H1 (cell line): Measurements from ENCODE around the gene FGFR2. TPM values are rescaled to one million over a fixed set of nuclear protein-coding genes. Genes with fewer than 3 reads are reported as not detected.
A peak's percentile ranks its signal among the peaks of the same experiment; 100 is the strongest.

ENCODE experiments used
- CTCF ChIA-PET: fragments of 300-600 bp; sonication (Branson Sonifier 250); formaldehyde crosslinking; loops from one replicate; lab custom pipeline; 2021; ENCODE audit not compliant: partially characterized antibody; lab: Charles Lee
- POLR2A ChIA-PET: fragments of 300-600 bp; sonication (Branson Sonifier 250); formaldehyde crosslinking; loops from one replicate; lab custom pipeline; 2021; ENCODE audit warnings: inconsistent platforms; ENCODE audit not compliant: partially characterized antibody; lab: Charles Lee
- DNase-seq, 2 experiments: peaks; one replicate each; pipeline versions ENCODE4 v3.0.0 to v3.0.0-alpha.2; 2010 to 2022; ENCODE audit warnings: low spot score in 2 of 2, low read depth in 1 of 2, mixed read lengths in 1 of 2
- FAIRE-seq: peaks from 2 replicates; lab custom pipeline; 2011; peaks lifted over from hg19 to GRCh38; lab: Jason Lieb, UNC
- H2AFZ ChIP-seq: 2 replicates; pipeline ENCODE4 v1.8.1; 2012; ENCODE audit warnings: low read length, inconsistent platforms
- H2AK5ac ChIP-seq: 2 replicates; pipeline ENCODE4 v1.6.1; 2013; ENCODE audit warnings: low read depth, low read length
- H2BK120ac ChIP-seq: replicated peaks from 2 replicates; pipeline ENCODE3; 2013; ENCODE audit warnings: low read depth, low read length, inconsistent platforms
- H2BK12ac ChIP-seq: 2 replicates; pipeline ENCODE4 v1.6.1; 2013; ENCODE audit warnings: low read depth, low read length
- H2BK15ac ChIP-seq: 2 replicates; pipeline ENCODE4 v1.6.1; 2013; ENCODE audit warnings: low read length
- H2BK20ac ChIP-seq: 2 replicates; pipeline ENCODE4 v1.6.1; 2013; ENCODE audit warnings: low read length
- H2BK5ac ChIP-seq: 2 replicates; pipeline ENCODE4 v1.6.1; 2013; ENCODE audit warnings: low read depth, low read length
- H3K14ac ChIP-seq: 2 replicates; pipeline ENCODE4 v1.6.1; 2013; ENCODE audit warnings: inconsistent platforms; ENCODE audit not compliant: insufficient read length
- H3K18ac ChIP-seq: 2 replicates; pipeline ENCODE4 v1.6.1; 2013; ENCODE audit warnings: low read length; ENCODE audit errors: extremely low read depth
- H3K23ac ChIP-seq: 2 replicates; pipeline ENCODE4 v1.6.1; 2013; ENCODE audit warnings: inconsistent platforms; ENCODE audit not compliant: insufficient read length
- H3K23me2 ChIP-seq: 2 replicates; pipeline ENCODE4 v1.6.1; 2013; ENCODE audit warnings: low read depth, low read length
- H3K27ac ChIP-seq: 2 replicates; pipeline ENCODE4 v1.6.1; 2011; ENCODE audit warnings: low read depth, low read length, inconsistent platforms
- H3K27me3 ChIP-seq, 4 experiments: replicated peaks in 1 of 4; 1 replicate in 1 of 4; 2 replicates in 3 of 4; pipeline versions ENCODE4 v1.6.1 to v1.8.1; 2011 to 2013; ENCODE audit warnings: low read length in 3 of 4, mild to moderate bottlenecking in 3 of 4, inconsistent platforms in 2 of 4, mixed read lengths in 2 of 4, moderate library complexity in 1 of 4; ENCODE audit not compliant: control insufficient read depth in 3 of 4, insufficient read depth in 3 of 4; ENCODE audit errors: extremely low read depth in 1 of 4
- H3K36me3 ChIP-seq, 4 experiments: 2 replicates each; pipeline versions ENCODE4 v1.6.1 to v1.8.1; 2011 to 2013; ENCODE audit warnings: mild to moderate bottlenecking in 4 of 4, low read length in 3 of 4, moderate library complexity in 2 of 4, control low read depth in 1 of 4, inconsistent platforms in 1 of 4; ENCODE audit not compliant: insufficient read depth in 4 of 4, control insufficient read depth in 2 of 4
- H3K4ac ChIP-seq: replicated peaks from 2 replicates; pipeline ENCODE3; 2013; ENCODE audit warnings: low read length, low read depth, mixed read lengths, inconsistent platforms; ENCODE audit not compliant: insufficient read length
- H3K4me1 ChIP-seq, 4 experiments: replicated peaks in 1 of 4; 1 replicate in 1 of 4; 2 replicates in 3 of 4; pipeline versions ENCODE4 v1.6.1 to v1.8.1; 2011 to 2013; ENCODE audit warnings: low read length in 3 of 4, inconsistent platforms in 2 of 4, mixed read lengths in 1 of 4; ENCODE audit not compliant: insufficient read depth in 4 of 4, control insufficient read depth in 3 of 4
- H3K4me2 ChIP-seq, 2 experiments: 2 replicates each; pipeline versions ENCODE4 v1.6.1 to v1.8.1; 2011 to 2013; ENCODE audit warnings: low read depth in 2 of 2, low read length in 2 of 2, control low read depth in 1 of 2, inconsistent platforms in 1 of 2, mild to moderate bottlenecking in 1 of 2; ENCODE audit not compliant: insufficient read depth in 1 of 2
- H3K4me3 ChIP-seq, 4 experiments: fragments of 200-600, 300-600 bp in 1 of 4; sonication (generic), shearing (Covaris generic), sonication (Bioruptor Twin) in 1 of 4; 2 replicates each; pipeline versions ENCODE4 v1.5.1 to v1.8.1; 2011 to 2016; ENCODE audit warnings: low read length in 4 of 4, low read depth in 3 of 4, control low read depth in 2 of 4, inconsistent platforms in 2 of 4, mild to moderate bottlenecking in 2 of 4, mixed read lengths in 1 of 4, moderate library complexity in 1 of 4; ENCODE audit not compliant: insufficient read depth in 2 of 4; ENCODE audit errors: extremely low read depth in 1 of 4
- H3K56ac ChIP-seq: replicated peaks from 2 replicates; pipeline ENCODE3; 2013; ENCODE audit warnings: low read depth, mild to moderate bottlenecking, mixed read lengths, low read length, inconsistent platforms; ENCODE audit not compliant: insufficient read length
- H3K79me1 ChIP-seq: 2 replicates; pipeline ENCODE4 v1.6.1; 2013; ENCODE audit warnings: low read depth, low read length, control low read depth
- H3K79me2 ChIP-seq, 2 experiments: 2 replicates each; pipeline versions ENCODE4 v1.6.1 to v1.8.1; 2012 to 2013; ENCODE audit warnings: low read length in 2 of 2, mild to moderate bottlenecking in 2 of 2, inconsistent platforms in 1 of 2; ENCODE audit not compliant: insufficient read depth in 2 of 2, control insufficient read depth in 1 of 2
- H3K9ac ChIP-seq, 4 experiments: replicated peaks in 1 of 4; 1 replicate in 1 of 4; 2 replicates in 3 of 4; pipeline versions ENCODE4 v1.6.1 to v1.8.1; 2011 to 2013; ENCODE audit warnings: low read depth in 3 of 4, low read length in 3 of 4, control low read depth in 2 of 4, mild to moderate bottlenecking in 2 of 4, moderate library complexity in 2 of 4, inconsistent platforms in 1 of 4; ENCODE audit errors: extremely low read depth in 1 of 4
- H3K9me3 ChIP-seq, 2 experiments: 2 replicates each; pipeline versions ENCODE4 v1.6.1 to v1.8.1; 2012 to 2013; ENCODE audit warnings: mild to moderate bottlenecking in 2 of 2, moderate library complexity in 2 of 2, control low read depth in 1 of 2, inconsistent platforms in 1 of 2, low read depth in 1 of 2, low read length in 1 of 2, mixed read lengths in 1 of 2; ENCODE audit not compliant: insufficient read depth in 2 of 2
- H4K20me1 ChIP-seq, 2 experiments: replicated peaks in 1 of 2; 2 replicates each; pipeline versions ENCODE3 to v1.8.1; 2011 to 2013; ENCODE audit warnings: inconsistent platforms in 2 of 2, low read length in 2 of 2, mild to moderate bottlenecking in 1 of 2; ENCODE audit not compliant: insufficient read depth in 2 of 2, control insufficient read depth in 1 of 2
- H4K5ac ChIP-seq: 2 replicates; pipeline ENCODE4 v1.6.1; 2013; ENCODE audit warnings: low read length, low read depth, mixed read lengths, inconsistent platforms; ENCODE audit not compliant: insufficient read length
- H4K8ac ChIP-seq: 2 replicates; pipeline ENCODE4 v1.8.0; 2013; ENCODE audit warnings: mild to moderate bottlenecking, moderate library complexity, low read length, inconsistent platforms; ENCODE audit not compliant: insufficient read depth; ENCODE audit errors: extremely low read depth
- H4K91ac ChIP-seq: replicated peaks from 2 replicates; pipeline ENCODE3; 2013; ENCODE audit warnings: low read length, mixed read lengths, inconsistent platforms; ENCODE audit not compliant: insufficient read length
- GTF2F1 ChIP-seq: IDR thresholded peaks from 2 replicates; pipeline ENCODE4 v1.6.1; 2012; ENCODE audit warnings: low read depth, low read length, improper control_type of control experiment, borderline replicate concordance
- JUND ChIP-seq: IDR thresholded peaks from 2 replicates; pipeline ENCODE4 v1.6.1; 2011; ENCODE audit warnings: mild to moderate bottlenecking, improper control_type of control experiment, low read length
- SIN3A ChIP-seq, 2 experiments: IDR thresholded peaks in 1 of 2; conservative IDR thresholded peaks in 1 of 2; 2 replicates each; pipeline ENCODE4 v1.6.1; 2011 to 2012; ENCODE audit warnings: low read length in 2 of 2, improper control_type of control experiment in 1 of 2, low read depth in 1 of 2, mild to moderate bottlenecking in 1 of 2
- SUZ12 ChIP-seq: fragments of 200-600 bp; sonication (generic); IDR thresholded peaks from 2 replicates; pipeline ENCODE4 v1.6.1; 2012; ENCODE audit warnings: mild to moderate bottlenecking, inconsistent platforms, low read length, moderate library complexity, mixed read lengths
- USF2 ChIP-seq: IDR thresholded peaks from 2 replicates; pipeline ENCODE4 v1.6.1; 2011; ENCODE audit warnings: low read length, improper control_type of control experiment
- WGBS, 2 experiments: shearing (Covaris generic) in 1 of 2; methylation state at CpG; one replicate each; pipeline versions ENCODE4 v1.1.6 to v1.1.7; 2013 to 2015; ENCODE audit warnings: low lambda C conversion rate in 2 of 2, mixed read lengths in 2 of 2, inconsistent platforms in 1 of 2, low coverage in 1 of 2, missing lambda C conversion rate in 1 of 2; ENCODE audit not compliant: insufficient replicate concordance in 2 of 2, insufficient coverage in 1 of 2, insufficient read length in 1 of 2; ENCODE audit errors: extremely low coverage in 1 of 2, missing lambda C conversion rate in 1 of 2; 5-methylcytosine and 5-hydroxymethylcytosine counted together
- long read RNA-seq, 2 experiments: library from RNA in 1 of 2; library from capped mRNA in 1 of 2; stranded (forward); transcript quantifications; one replicate each; pipeline ENCODE4 v2.0.0, GENCODE V29; 2021; ENCODE audit warnings: inconsistent platforms in 1 of 2
- polyA minus RNA-seq, 3 experiments: library from RNA; depleted of rRNA, polyadenylated mRNA; stranded (reverse); fragments of >200 nt; gene quantifications; 1 replicate in 2 of 3; 2 replicates in 1 of 3; pipeline ENCODE4 v1.2.3, GENCODE V29; 2011
- polyA plus RNA-seq, 7 experiments: library from polyadenylated mRNA; depleted of rRNA in 3 of 7; stranded (reverse) in 5 of 7; unstranded in 2 of 7; fragments of >200 nt in 5 of 7; fragments of 200-250 nt in 2 of 7; gene quantifications; 1 replicate in 5 of 7; 2 replicates in 1 of 7; 4 replicates in 1 of 7; pipeline versions ENCODE4 v1.2.1 to v1.2.3, GENCODE V29; 2011 to 2013; ENCODE audit warnings: missing spikeins in 2 of 7, mixed read lengths in 2 of 7
- total RNA-seq: library from RNA; stranded (reverse); fragmentation: NEBNext Ultra II Directional; extraction: Animal tissue kit (Norgen Biotek cat#: 25700); gene quantifications from 2 replicates; pipeline ENCODE4 v1.2.1, GENCODE V29; 2021

Gene FGFR2
- 81.2 and 81.6 TPM in 2 replicates for total RNA-seq
- 50.2 and 50.3 TPM in 2 replicates for polyA plus RNA-seq (2011; rRNA removed)
- polyA plus RNA-seq (2011; cell fraction: cytosol; rRNA removed): 69.6 TPM
- polyA plus RNA-seq (2011; cell fraction: nucleus; rRNA removed): 128 TPM
- 53.5 to 65.1 TPM (median 58.9 TPM) in 4 replicates for polyA plus RNA-seq (2012, experiment 1 of 2)
- polyA plus RNA-seq (2012, experiment 2 of 2): 15.2 TPM
- 55.3 TPM for polyA plus RNA-seq (2013, experiment 1 of 2)
- polyA plus RNA-seq (2013, experiment 2 of 2): 59.0 TPM
- polyA minus RNA-seq (2011; rRNA and poly(A)+ RNA removed): 126 and 168 TPM in 2 replicates
- 103 TPM for polyA minus RNA-seq (2011; cell fraction: cytosol; rRNA and poly(A)+ RNA removed)
- polyA minus RNA-seq (2011; cell fraction: nucleus; rRNA and poly(A)+ RNA removed): 190 TPM
- long read RNA-seq, experiment 1, partial matches to known transcripts: 36 of 57 reads
- long read RNA-seq, experiment 1, other reads (novel, unspliced or antisense): 21 of 57 reads
- long read RNA-seq, experiment 2, partial matches to known transcripts: 3 of 6 reads
- long read RNA-seq, experiment 2, other reads (novel, unspliced or antisense): 3 of 6 reads

- CTCF ChIA-PET: interaction anchor here (0.7 to 5.1 kb wide), 4 partner anchors 12 to 148 kb away, joined by 3 to 26 read pairs (median 3); no protein-coding TSS in a partner anchor
- Histone ChIP-seq H3K79me1 (peaks cover 10% of the 10 kb centered on the region; the same call in 1 of the 2 replicates), H2BK12ac (peak within 1 kb of the TSS; percentile 96; the same call in 1 of the 2 replicates), H3K18ac (peak within 1 kb of the TSS; percentile 97), H3K14ac (peak within 1 kb of the TSS; percentile 27), H3K4me1 (peaks cover 14 to 33% (median 18%) of the 10 kb centered on the region in 4 experiments), H2AK5ac (0 out of 2 replicates have a peak within 1 kb of the TSS, but pooled peaks have one; percentile 54), H2BK20ac (0 out of 2 replicates have a peak within 1 kb of the TSS, but pooled peaks have one; percentile 48), H4K5ac (peak within 1 kb of the TSS; percentile 90), H3K4me3 (peak within 1 kb of the TSS; percentile 95 to 100 (median 97)), H2BK120ac (peak within 1 kb of the TSS; percentile 93), H3K36me3 (peaks cover 2 to 18% (median 2%) of the 10 kb centered on the region in 4 experiments; a peak in 4 of 8 replicates), H3K9me3 (no peaks in the 10 kb centered on the region), H3K56ac (peak within 1 kb of the TSS; percentile 82), H3K4ac (peak within 1 kb of the TSS; percentile 73), H3K23ac (no peak within 1 kb of the TSS), H4K8ac (peak within 1 kb of the TSS; percentile 94), H3K27ac (peak within 1 kb of the TSS; percentile 92), H2AFZ (no peak within 1 kb of the TSS), H3K9ac (peak within 1 kb of the TSS; percentile 83 to 89 (median 88)), H4K91ac (peak within 1 kb of the TSS; percentile 90), H3K4me2 (peak within 1 kb of the TSS; percentile 88 to 99), H2BK5ac (peak within 1 kb of the TSS; percentile 99), H3K27me3 (peaks cover 0 to 3% (median 0%) of the 10 kb centered on the region in 4 experiments; a peak in 1 of 7 replicates), H2BK15ac (0 out of 2 replicates have a peak within 1 kb of the TSS, but pooled peaks have one; percentile 61), H4K20me1 (peaks cover 10 to 21% of the 10 kb centered on the region in 2 experiments), H3K79me2 (peaks cover 19 to 37% of the 10 kb centered on the region in 2 experiments), H3K23me2 (peaks cover 13% of the 10 kb centered on the region)
- POLR2A ChIA-PET: interaction anchor here (0.7 to 2.0 kb wide), 8 partner anchors 11 to 259 kb away, joined by 3 to 15 read pairs (median 4); no protein-coding TSS in a partner anchor
- DNase-seq (peak in 1 of 2 experiments; percentile 90), FAIRE-seq (no peak)
- 4% methylated on average over 35 of the region's 92 CpGs; no CpG with 5 or more reads in 1 of the 2 experiments for WGBS, 2 experiments
- TF ChIP-seq JUND: no peak
- TF ChIP-seq USF2: no peak
- no peak for TF ChIP-seq GTF2F1
- TF ChIP-seq SUZ12: no peak
- TF ChIP-seq SIN3A (conservative IDR thresholded peaks at IDR 0.05 in 1 of 2, IDR thresholded peaks at IDR 0.05 in 1 of 2; ENCODE audit: low read depth in 1 of 2, low read length in 2 of 2): no peak
Measured at GRCh38 chr10:121598263-121599249, at the start of gene FGFR2. Gene FGFR2 (minus strand): TSS chr10:121598444. CDS start chr10:121593817, 4,627 bp downstream.
